NT2/D1 (cell line): ENCODE data around the gene NDC1.

Source experiments
- DNase-seq: peaks from one replicate; pipeline ENCODE4 v3.0.0-alpha.2; 2011; ENCODE audit warnings: low read depth, low spot score
- H3K27me3 ChIP-seq: 2 replicates; pipeline ENCODE4 v1.6.0; 2011; ENCODE audit warnings: mild to moderate bottlenecking; ENCODE audit not compliant: insufficient read length, insufficient read depth
- H3K36me3 ChIP-seq: 2 replicates; pipeline ENCODE4 v1.6.1; 2011; ENCODE audit warnings: mild to moderate bottlenecking, low read length, mixed read lengths; ENCODE audit not compliant: insufficient read depth, insufficient read length
- H3K4me1 ChIP-seq: 2 replicates; pipeline ENCODE4 v1.5.1; 2011; ENCODE audit not compliant: insufficient read depth, insufficient read length
- H3K4me3 ChIP-seq: 2 replicates; pipeline ENCODE4 v1.5.1; 2011; ENCODE audit warnings: low read depth; ENCODE audit not compliant: insufficient read length
- H3K9ac ChIP-seq: 2 replicates; pipeline ENCODE4 v1.6.0; 2011; ENCODE audit warnings: low read depth; ENCODE audit not compliant: insufficient read length
- H3K9me3 ChIP-seq: 2 replicates; pipeline ENCODE4 v1.5.1; 2011; ENCODE audit warnings: mild to moderate bottlenecking, low read length; ENCODE audit not compliant: insufficient read depth
- SUZ12 ChIP-seq: IDR thresholded peaks from 2 replicates; pipeline ENCODE4 v1.6.1; 2011; ENCODE audit not compliant: insufficient read length, insufficient read depth; ENCODE audit errors: extremely low read depth
- YY1 ChIP-seq: IDR thresholded peaks from 2 replicates; pipeline ENCODE4 v1.6.1; 2011; ENCODE audit not compliant: insufficient read length, insufficient read depth
- ZNF274 ChIP-seq: IDR thresholded peaks from 2 replicates; pipeline ENCODE4 v1.6.1; 2011; ENCODE audit warnings: mild to moderate bottlenecking, low read depth, low read length

Gene NDC1

DNA sequence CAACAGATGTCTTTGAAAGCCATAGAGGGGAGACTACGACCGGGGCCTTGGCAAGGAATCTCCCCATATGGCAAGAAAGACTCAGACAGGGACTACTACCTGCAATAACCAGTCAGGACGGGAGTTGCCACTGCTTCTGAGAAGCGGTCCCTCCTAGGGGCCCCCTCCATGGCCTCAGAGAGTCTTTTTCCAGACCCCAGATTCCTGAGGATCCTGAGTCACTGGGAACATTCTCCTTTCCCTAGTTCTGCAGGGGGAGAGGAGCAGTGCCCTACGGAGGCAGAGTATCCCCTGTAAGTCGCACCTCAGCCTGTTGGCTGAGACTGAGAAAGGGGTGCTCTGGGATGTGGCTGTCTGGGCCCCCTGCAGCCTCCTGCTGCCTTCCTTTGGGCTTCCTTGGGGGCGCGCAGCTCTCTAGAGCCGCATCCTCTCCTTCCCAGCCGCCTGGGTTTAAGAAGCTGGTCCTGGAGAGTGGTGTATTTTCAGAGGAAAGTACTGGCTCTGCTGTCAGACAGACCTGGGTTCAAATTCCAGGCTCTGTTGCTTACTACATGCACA, 107.0 kb downstream of the NDC1 start:
- no peak overlapping the region for H3K9ac ChIP-seq
- no peaks in the 10 kb centered on the region for H3K36me3 ChIP-seq
- H3K9me3 ChIP-seq: peaks cover 5% of the 10 kb centered on the region; the same call in 1 of the 2 replicates
- H3K4me3 ChIP-seq: no peak overlapping the region
- TF ChIP-seq YY1 (no peak), ZNF274 (no peak), SUZ12 (no peak)
- no peak for DNase-seq
- H3K27me3 ChIP-seq: peaks cover under 1% of the 10 kb centered on the region
- H3K4me1 ChIP-seq: peaks cover 17% of the 10 kb centered on the region

DNA sequence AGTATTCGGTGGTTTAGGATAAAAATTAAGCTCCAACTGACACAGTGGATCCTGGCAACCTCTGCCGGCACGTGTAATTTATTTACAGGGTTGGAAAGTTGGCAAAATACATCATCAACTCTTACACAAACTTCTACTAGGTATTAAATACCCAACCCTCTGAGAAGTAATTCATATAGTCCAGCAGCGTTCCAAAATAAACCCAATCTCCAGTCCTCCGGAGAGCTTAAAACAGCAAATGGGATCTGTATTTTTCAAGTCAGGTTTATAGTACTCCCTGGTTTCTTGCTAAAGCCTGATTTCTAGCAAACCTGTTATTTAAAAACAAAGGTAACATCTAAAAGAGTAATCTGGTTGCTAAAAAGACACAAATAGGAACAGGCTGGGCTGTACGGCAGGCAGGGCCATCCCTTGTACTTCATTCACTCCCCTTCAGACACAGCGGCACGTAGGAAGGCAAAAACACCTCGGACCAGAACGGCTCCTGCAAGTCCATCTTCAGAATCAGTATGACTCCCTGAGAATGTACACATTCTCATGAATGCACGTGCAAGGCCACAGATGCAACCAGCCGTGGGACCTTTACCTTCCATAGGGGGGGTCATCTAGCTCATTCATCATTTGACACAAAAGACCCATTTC, 107.8 kb downstream of the NDC1 start:
- no peaks in the 10 kb centered on the region for H3K27me3 ChIP-seq
- TF ChIP-seq YY1: no peak
- TF ChIP-seq ZNF274: no peak
- no peak for TF ChIP-seq SUZ12
- no peak for DNase-seq
- no peak overlapping the region for H3K9ac ChIP-seq
- peaks cover 5% of the 10 kb centered on the region; the same call in 1 of the 2 replicates for H3K9me3 ChIP-seq
- no peaks in the 10 kb centered on the region for H3K36me3 ChIP-seq
- peaks cover 13% of the 10 kb centered on the region for H3K4me1 ChIP-seq
- H3K4me3 ChIP-seq: no peak overlapping the region

DNA sequence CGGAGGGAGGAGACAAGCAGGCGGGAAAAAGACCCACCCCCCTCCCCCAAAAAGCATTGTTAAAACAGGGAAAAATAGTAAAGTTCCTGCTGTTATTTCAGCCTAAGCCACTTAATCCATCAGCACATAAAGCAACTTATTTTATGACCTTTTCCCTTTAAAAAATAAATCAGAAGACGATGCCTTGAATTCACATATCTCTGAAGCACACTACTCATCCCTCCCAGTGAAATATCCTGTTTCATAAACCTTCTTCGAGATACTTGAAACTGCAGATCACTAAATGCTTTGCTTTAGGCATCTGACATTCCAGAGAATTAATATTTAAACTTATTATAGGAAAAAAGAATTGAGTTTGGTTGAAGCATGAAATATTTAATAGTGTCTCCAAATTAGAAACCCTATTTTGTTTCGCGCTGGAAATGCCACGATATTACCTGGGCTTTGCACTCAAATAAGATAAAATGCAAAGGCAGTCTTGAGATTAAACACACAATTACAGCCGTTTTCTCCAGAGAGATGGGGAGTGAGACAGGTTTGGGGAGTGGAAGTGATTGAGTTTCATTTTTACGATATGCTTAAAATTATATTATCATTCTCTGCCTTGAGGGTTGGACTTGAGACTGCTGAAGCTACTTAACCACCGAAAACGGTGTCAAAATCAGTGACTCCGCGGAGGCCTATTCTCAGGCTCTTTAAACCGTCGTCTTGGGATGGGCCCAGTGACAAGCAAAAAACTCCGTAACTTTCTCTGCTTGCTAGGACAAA, 108.5 kb downstream of the NDC1 start:
- Histone ChIP-seq H3K27me3 (no peaks in the 10 kb centered on the region), H3K9me3 (peaks cover 5% of the 10 kb centered on the region; the same call in 1 of the 2 replicates), H3K36me3 (no peaks in the 10 kb centered on the region), H3K9ac (no peak overlapping the region), H3K4me1 (peaks cover 10% of the 10 kb centered on the region), H3K4me3 (no peak overlapping the region)
- no peak for TF ChIP-seq SUZ12
- no peak for TF ChIP-seq ZNF274
- no peak for TF ChIP-seq YY1
- no peak for DNase-seq

DNA sequence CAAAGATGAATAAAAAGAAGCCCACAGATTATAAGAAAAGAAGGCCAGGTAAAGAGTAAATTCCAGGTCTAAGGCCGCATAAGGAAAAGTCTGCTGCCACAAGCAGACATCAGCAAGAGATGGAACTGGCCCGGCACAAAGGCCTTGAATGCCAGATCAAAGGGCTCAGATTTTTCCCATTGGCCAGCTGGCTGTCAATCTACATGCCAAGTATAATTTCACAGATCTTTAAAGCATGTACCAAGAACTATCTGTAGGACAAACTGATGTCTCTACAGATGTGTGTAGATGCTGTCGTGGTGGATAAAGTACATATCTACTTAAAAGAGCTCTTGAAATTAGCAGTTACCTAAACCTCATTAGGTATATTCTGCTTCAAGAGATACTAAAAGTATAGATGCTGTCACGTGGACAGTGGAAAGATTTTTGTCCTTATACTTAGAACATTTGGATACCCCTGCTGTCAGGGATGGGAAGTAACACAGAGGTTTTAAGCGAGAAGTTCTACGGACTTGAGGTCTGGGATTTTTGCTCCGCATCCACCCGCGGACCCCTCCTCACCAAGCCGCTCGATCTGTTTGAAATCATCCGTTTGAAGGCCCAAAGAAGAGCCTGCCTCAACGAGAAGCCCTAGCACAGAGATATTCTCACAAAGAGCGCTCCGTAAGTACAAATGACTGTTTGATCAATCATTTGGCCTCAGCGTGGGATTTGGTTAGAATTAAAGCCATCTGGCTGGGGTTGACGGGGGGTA, 109.2 kb downstream of the NDC1 start:
- no peak for TF ChIP-seq SUZ12
- TF ChIP-seq ZNF274: no peak
- no peak for TF ChIP-seq YY1
- no peaks in the 10 kb centered on the region for H3K36me3 ChIP-seq
- H3K4me1 ChIP-seq: peaks cover 8% of the 10 kb centered on the region
- no peaks in the 10 kb centered on the region for H3K27me3 ChIP-seq
- H3K4me3 ChIP-seq: no peak overlapping the region
- peaks cover 5% of the 10 kb centered on the region; the same call in 1 of the 2 replicates for H3K9me3 ChIP-seq
- no peak for DNase-seq
- H3K9ac ChIP-seq: no peak overlapping the region

DNA sequence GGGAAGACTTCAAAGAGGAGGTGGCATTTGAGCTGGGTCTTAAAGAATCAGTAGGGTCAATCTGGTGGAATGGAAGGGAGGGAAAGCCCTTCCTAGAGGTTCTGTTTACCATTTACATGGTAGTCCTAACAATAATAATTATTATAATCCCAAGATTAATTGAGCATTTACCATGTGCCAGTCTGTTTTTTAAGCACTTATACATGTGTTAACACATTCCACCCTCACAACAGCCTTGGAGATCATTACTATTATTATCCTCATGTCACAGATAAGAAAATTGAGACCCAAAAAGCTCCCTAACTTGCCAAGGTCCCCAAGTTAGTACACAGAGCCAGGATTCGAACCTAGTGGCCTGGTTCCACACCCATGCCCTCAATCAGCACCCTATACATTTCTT, 109.9 kb downstream of the NDC1 start:
- Histone ChIP-seq H3K4me3 (no peak overlapping the region), H3K36me3 (no peaks in the 10 kb centered on the region), H3K27me3 (no peaks in the 10 kb centered on the region), H3K9me3 (peaks cover 5% of the 10 kb centered on the region; the same call in 1 of the 2 replicates), H3K4me1 (peaks cover 8% of the 10 kb centered on the region), H3K9ac (no peak overlapping the region)
- DNase-seq: no peak
- TF ChIP-seq SUZ12: no peak
- TF ChIP-seq ZNF274: no peak
- no peak for TF ChIP-seq YY1

DNA sequence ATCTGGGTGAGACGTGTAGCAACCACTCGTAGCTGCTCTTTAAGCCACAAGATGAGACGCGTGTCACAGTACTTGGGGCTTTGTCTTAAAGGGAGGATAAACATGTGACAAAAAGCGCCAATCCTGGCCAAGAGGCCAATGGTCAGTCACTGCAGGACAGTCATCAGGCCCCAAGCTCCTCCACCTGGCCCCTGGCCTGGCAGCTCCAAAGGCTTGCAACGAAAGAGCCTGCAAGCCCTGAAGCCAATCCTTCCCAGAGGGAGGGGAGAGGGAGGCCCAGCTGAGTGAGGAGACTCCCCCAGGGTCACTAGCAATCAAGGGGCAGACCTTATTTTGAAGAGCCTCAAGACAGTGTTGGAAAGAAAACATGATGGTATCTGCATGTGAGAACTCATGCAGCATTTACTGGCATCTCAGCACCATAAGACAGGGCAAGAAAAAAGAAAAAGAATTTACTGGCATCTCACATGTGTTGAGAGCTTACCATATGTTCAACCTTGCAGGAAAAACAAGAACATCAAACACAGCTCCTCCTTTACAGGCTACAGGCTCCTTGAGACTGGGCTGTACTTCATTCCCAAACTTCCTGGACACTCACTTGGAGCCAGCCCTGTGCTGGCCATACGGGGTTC, 110.5 kb downstream of the NDC1 start:
- Histone ChIP-seq H3K9ac (no peak overlapping the region), H3K36me3 (no peaks in the 10 kb centered on the region), H3K4me3 (no peak overlapping the region), H3K27me3 (no peaks in the 10 kb centered on the region), H3K4me1 (peaks cover 8% of the 10 kb centered on the region), H3K9me3 (peaks cover 5% of the 10 kb centered on the region; the same call in 1 of the 2 replicates)
- no peak for DNase-seq
- TF ChIP-seq YY1: no peak
- no peak for TF ChIP-seq SUZ12
- peak; percentile 43 for TF ChIP-seq ZNF274
